Neural progenitor cell (in vitro differentiated cells): ENCODE results near the gene P2RY11. TPM values are rescaled to one million over a fixed set of nuclear protein-coding genes. Genes with fewer than 3 reads are reported as not detected.
A peak's percentile ranks its signal among the peaks of the same experiment; 100 is the strongest.

Experiments
- DNase-seq: peaks from one replicate; pipeline ENCODE4 v3.0.0-alpha.2; 2016; ENCODE audit warnings: low spot score
- H2AFZ ChIP-seq: fragments of 200-600 bp; sonication (generic); replicated peaks from 2 replicates; pipeline ENCODE4 v1.6.1; 2016; ENCODE audit warnings: antibody characterized with exemption
- H3F3A ChIP-seq: fragments of 200-600 bp; sonication (generic); 2 replicates; pipeline ENCODE4 v1.6.1; 2016; ENCODE audit warnings: antibody characterized with exemption, low read depth
- H3K27ac ChIP-seq: fragments of 200-600 bp; sonication (generic); 2 replicates; pipeline ENCODE4 v1.5.1; 2016; ENCODE audit warnings: mild to moderate bottlenecking
- H3K27me3 ChIP-seq: fragments of 200-600 bp; sonication (generic); 2 replicates; pipeline ENCODE4 v1.6.1; 2016; ENCODE audit warnings: mild to moderate bottlenecking, moderate library complexity
- H3K36me3 ChIP-seq: fragments of 200-600 bp; sonication (generic); 2 replicates; pipeline ENCODE4 v1.5.1; 2016
- H3K4me1 ChIP-seq: fragments of 200-600 bp; sonication (generic); 2 replicates; pipeline ENCODE4 v1.6.1; 2016; ENCODE audit warnings: mixed run types
- H3K4me2 ChIP-seq: fragments of 200-600 bp; sonication (generic); 2 replicates; pipeline ENCODE4 v1.6.1; 2016
- H3K4me3 ChIP-seq: fragments of 200-600 bp; sonication (generic); 2 replicates; pipeline ENCODE4 v1.5.1; 2016
- H3K79me2 ChIP-seq: fragments of 200-600 bp; sonication (generic); 2 replicates; pipeline ENCODE4 v1.6.1; 2016; ENCODE audit warnings: low read depth
- H3K9ac ChIP-seq: fragments of 200-600 bp; sonication (generic); 2 replicates; pipeline ENCODE4 v1.6.1; 2016
- H3K9me3 ChIP-seq: fragments of 200-600 bp; sonication (generic); 2 replicates; pipeline ENCODE4 v1.5.1; 2016; ENCODE audit warnings: low read depth
- H4K20me1 ChIP-seq: fragments of 200-600 bp; sonication (generic); 2 replicates; pipeline ENCODE4 v1.6.1; 2016; ENCODE audit warnings: low read depth
- H3K27ac Mint-ChIP-seq: 3 replicates; pipeline ENCODE4 v1.8.0; 2021; ENCODE audit warnings: mixed read lengths
- H3K27me3 Mint-ChIP-seq: 2 replicates; pipeline ENCODE4 v1.8.0; 2022; ENCODE audit warnings: low read depth, mild to moderate bottlenecking, inconsistent platforms, moderate library complexity, mixed read lengths; ENCODE audit not compliant: insufficient read depth
- H3K36me3 Mint-ChIP-seq: 3 replicates; pipeline ENCODE4 v1.8.0; 2021; ENCODE audit warnings: mixed read lengths
- H3K4me1 Mint-ChIP-seq: 3 replicates; pipeline ENCODE4 v1.8.0; 2021; ENCODE audit warnings: mixed read lengths
- H3K4me3 Mint-ChIP-seq: 3 replicates; pipeline ENCODE4 v1.8.0; 2021; ENCODE audit warnings: mild to moderate bottlenecking, moderate library complexity, mixed read lengths
- H3K9me3 Mint-ChIP-seq: 3 replicates; pipeline ENCODE4 v1.8.0; 2020; ENCODE audit warnings: mixed read lengths
- EZH2 ChIP-seq: fragments of 200-600 bp; sonication (generic); IDR thresholded peaks from 2 replicates; pipeline ENCODE4 v1.6.1; 2017; ENCODE audit warnings: antibody characterized with exemption, mild to moderate bottlenecking, moderate library complexity
- EZH2phosphoT487 ChIP-seq: fragments of 200-600 bp; sonication (generic); IDR thresholded peaks from 2 replicates; pipeline ENCODE4 v1.6.1; 2017; ENCODE audit warnings: antibody characterized with exemption
- total RNA-seq: library from RNA; depleted of rRNA; stranded (reverse); fragments of >200 nt; gene quantifications from 2 replicates; pipeline ENCODE4 v1.2.3, GENCODE V29; 2015; ENCODE audit warnings: low replicate concordance
- TF ChIP-seq, protein P1 (sequence below): fragments of 200-600 bp; sonication (generic); IDR thresholded peaks from 2 replicates; pipeline ENCODE4 v1.5.1; 2017; ENCODE audit warnings: antibody characterized with exemption, mild to moderate bottlenecking

The P2RY11 gene
- total RNA-seq, 1 donor from 2014 or later: not detected

DNA sequence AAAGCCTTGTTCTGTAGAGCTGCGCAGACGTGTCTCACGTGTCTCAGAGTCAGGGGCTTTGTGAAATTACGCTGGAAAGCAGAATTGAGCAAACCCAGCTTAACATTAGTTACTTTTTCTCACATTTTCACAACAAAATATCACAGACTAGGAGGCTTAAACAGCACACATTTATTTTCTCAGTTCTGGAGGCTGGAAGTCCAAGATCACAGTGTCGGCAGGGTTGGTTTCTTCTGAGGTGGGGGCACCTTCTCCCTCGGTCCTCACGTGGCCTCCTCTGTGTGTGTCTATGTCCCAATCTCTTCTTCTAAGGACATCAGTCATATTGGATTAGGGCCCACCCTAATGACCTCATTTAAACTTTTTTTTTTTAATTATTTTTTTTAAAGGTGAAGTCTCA, 12.9 kb downstream of the P2RY11 start:
- Mint-ChIP-seq H3K4me3 (no peak overlapping the region), H3K36me3 (peaks cover 3% of the 10 kb centered on the region), H3K27ac (peak overlapping the region; percentile 25), H3K27me3 (peaks cover 2% of the 10 kb centered on the region), H3K4me1 (peaks cover 3% of the 10 kb centered on the region), H3K9me3 (no peaks in the 10 kb centered on the region)
- H3K27ac ChIP-seq: no peak overlapping the region
- no peaks in the 10 kb centered on the region for H3K27me3 ChIP-seq
- no peak overlapping the region for H3K4me2 ChIP-seq
- no peak for DNase-seq
- peaks cover 17% of the 10 kb centered on the region for H3F3A ChIP-seq
- H2AFZ ChIP-seq: no peak overlapping the region
- H4K20me1 ChIP-seq: no peaks in the 10 kb centered on the region
- TF ChIP-seq EZH2: no peak
- no peak overlapping the region for H3K4me3 ChIP-seq
- no peaks in the 10 kb centered on the region for H3K9me3 ChIP-seq
- no peaks in the 10 kb centered on the region for H3K4me1 ChIP-seq
- no peak overlapping the region for H3K9ac ChIP-seq
- H3K79me2 ChIP-seq: peaks cover 2% of the 10 kb centered on the region
- no peaks in the 10 kb centered on the region for H3K36me3 ChIP-seq

DNA sequence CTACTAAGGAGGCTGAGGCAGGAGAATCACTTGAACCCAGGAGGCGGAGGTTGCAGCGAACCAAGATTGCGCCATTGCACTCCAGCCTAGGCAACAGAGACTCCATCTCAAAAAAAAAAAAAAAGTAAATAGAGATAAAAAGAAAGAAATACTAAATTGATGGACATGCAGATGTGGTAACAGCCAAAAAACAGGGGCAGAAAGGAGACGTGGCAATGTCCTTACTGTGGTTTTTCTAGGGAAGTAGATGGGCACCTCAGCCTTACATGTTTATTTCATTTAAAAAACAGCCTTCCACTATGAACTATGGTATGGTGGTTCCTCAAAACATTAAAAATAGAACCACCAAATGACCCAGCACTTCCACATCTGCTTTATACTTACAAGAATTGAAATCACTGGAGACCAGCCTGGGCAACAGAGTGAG, 14.7 kb downstream of the P2RY11 start:
- Histone ChIP-seq H3K27me3 (no peaks in the 10 kb centered on the region), H3K27ac (no peak overlapping the region), H3K36me3 (no peaks in the 10 kb centered on the region), H3K79me2 (no peaks in the 10 kb centered on the region), H3K9me3 (no peaks in the 10 kb centered on the region), H2AFZ (no peak overlapping the region), H3K4me2 (no peak overlapping the region), H3K4me1 (no peaks in the 10 kb centered on the region), H3K4me3 (no peak overlapping the region), H4K20me1 (no peaks in the 10 kb centered on the region), H3F3A (peaks cover 10% of the 10 kb centered on the region), H3K9ac (no peak overlapping the region)
- H3K4me1 Mint-ChIP-seq: no peaks in the 10 kb centered on the region
- no peak overlapping the region for H3K4me3 Mint-ChIP-seq
- H3K27me3 Mint-ChIP-seq: peaks cover 2% of the 10 kb centered on the region
- H3K9me3 Mint-ChIP-seq: no peaks in the 10 kb centered on the region
- no peak overlapping the region for H3K27ac Mint-ChIP-seq
- TF ChIP-seq EZH2: no peak
- TF ChIP-seq, protein P1, sequence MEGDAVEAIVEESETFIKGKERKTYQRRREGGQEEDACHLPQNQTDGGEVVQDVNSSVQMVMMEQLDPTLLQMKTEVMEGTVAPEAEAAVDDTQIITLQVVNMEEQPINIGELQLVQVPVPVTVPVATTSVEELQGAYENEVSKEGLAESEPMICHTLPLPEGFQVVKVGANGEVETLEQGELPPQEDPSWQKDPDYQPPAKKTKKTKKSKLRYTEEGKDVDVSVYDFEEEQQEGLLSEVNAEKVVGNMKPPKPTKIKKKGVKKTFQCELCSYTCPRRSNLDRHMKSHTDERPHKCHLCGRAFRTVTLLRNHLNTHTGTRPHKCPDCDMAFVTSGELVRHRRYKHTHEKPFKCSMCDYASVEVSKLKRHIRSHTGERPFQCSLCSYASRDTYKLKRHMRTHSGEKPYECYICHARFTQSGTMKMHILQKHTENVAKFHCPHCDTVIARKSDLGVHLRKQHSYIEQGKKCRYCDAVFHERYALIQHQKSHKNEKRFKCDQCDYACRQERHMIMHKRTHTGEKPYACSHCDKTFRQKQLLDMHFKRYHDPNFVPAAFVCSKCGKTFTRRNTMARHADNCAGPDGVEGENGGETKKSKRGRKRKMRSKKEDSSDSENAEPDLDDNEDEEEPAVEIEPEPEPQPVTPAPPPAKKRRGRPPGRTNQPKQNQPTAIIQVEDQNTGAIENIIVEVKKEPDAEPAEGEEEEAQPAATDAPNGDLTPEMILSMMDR: no peak
- DNase-seq: no peak
- H3K36me3 Mint-ChIP-seq: peaks cover 6% of the 10 kb centered on the region

DNA sequence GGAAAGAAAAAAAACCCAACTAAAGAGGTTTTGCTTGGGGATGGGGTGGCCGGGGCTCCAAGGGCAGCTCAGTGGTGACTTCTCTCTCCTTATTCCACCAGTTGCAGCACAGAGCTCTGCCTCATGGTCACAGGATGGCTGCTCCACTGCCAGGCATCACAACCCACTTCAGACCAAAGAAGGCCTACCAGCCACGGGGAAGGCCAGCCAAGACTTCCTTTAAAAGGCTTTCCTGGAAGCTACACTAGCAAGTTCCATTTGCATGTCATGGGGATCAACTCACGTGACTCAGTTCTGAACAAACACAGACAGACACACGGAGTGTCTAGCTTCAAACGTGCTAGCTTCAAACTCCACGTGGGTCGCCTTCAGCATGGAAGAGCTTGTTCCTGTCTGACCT, 21.4 kb downstream of the P2RY11 start:
- no peak overlapping the region for H3K9ac ChIP-seq
- DNase-seq: no peak

DNA sequence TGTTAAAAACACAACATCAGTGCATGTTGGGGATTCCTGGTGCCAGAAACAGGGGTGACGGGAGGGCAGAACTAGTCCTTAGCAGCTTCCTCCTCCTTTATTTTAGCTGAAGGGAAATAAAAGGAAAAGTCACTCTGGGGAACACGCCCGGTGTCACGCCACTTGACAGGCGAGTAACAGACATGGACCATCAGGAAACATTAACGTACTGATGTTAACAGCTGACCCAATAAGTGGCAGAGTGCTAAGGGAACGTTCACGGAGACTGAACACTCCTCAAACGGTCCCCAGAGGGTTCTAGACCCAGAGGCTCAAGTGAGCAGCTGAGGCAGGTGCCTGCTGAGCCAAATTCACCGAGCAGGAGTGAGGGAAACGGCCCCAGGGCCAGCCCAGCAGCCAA, 22.1 kb downstream of the P2RY11 start:
- H4K20me1 ChIP-seq: no peaks in the 10 kb centered on the region
- peaks cover 3% of the 10 kb centered on the region for H3K27me3 Mint-ChIP-seq
- H3K4me3 ChIP-seq: no peak overlapping the region
- H3K36me3 ChIP-seq: peaks cover 3% of the 10 kb centered on the region
- TF ChIP-seq EZH2phosphoT487: no peak
- TF ChIP-seq, protein P1: no peak
- no peak for TF ChIP-seq EZH2
- H3K4me1 ChIP-seq: no peaks in the 10 kb centered on the region
- DNase-seq: no peak
- no peak overlapping the region for H3K27ac Mint-ChIP-seq
- H3K27ac ChIP-seq: no peak overlapping the region
- no peaks in the 10 kb centered on the region for H3F3A ChIP-seq
- no peaks in the 10 kb centered on the region for H3K79me2 ChIP-seq
- H3K27me3 ChIP-seq: no peaks in the 10 kb centered on the region
- no peaks in the 10 kb centered on the region for H3K4me1 Mint-ChIP-seq
- H2AFZ ChIP-seq: no peak overlapping the region
- H3K9ac ChIP-seq: no peak overlapping the region
- H3K36me3 Mint-ChIP-seq: peaks cover 15% of the 10 kb centered on the region
- H3K4me3 Mint-ChIP-seq: no peak overlapping the region
- no peak overlapping the region for H3K4me2 ChIP-seq
- no peaks in the 10 kb centered on the region for H3K9me3 Mint-ChIP-seq
- no peaks in the 10 kb centered on the region for H3K9me3 ChIP-seq

More for the DNA sequence above, 21.4 kb downstream of the P2RY11 start:
- Histone ChIP-seq H3K9me3 (no peaks in the 10 kb centered on the region), H3K79me2 (no peaks in the 10 kb centered on the region), H3K27ac (no peak overlapping the region), H3K4me2 (no peak overlapping the region), H3F3A (no peaks in the 10 kb centered on the region), H3K27me3 (no peaks in the 10 kb centered on the region), H3K4me3 (no peak overlapping the region), H3K4me1 (no peaks in the 10 kb centered on the region), H2AFZ (no peak overlapping the region), H3K36me3 (peaks cover 3% of the 10 kb centered on the region), H4K20me1 (no peaks in the 10 kb centered on the region)
- H3K4me1 Mint-ChIP-seq: no peaks in the 10 kb centered on the region
- H3K36me3 Mint-ChIP-seq: peaks cover 15% of the 10 kb centered on the region
- H3K9me3 Mint-ChIP-seq: no peaks in the 10 kb centered on the region
- H3K4me3 Mint-ChIP-seq: no peak overlapping the region
- H3K27ac Mint-ChIP-seq: no peak overlapping the region
- TF ChIP-seq EZH2: no peak
- TF ChIP-seq, protein P1: no peak
- peaks cover 2% of the 10 kb centered on the region for H3K27me3 Mint-ChIP-seq
